ENCODE results near the gene MLST8. TPM values are rescaled to one million over a fixed set of nuclear protein-coding genes. Genes with fewer than 3 reads are reported as not detected.
A peak's percentile ranks its signal among the peaks of the same experiment; 100 is the strongest.

MLST8 gene
- total and polyA plus RNA-seq, 2 of the 8 experiments (the other 6 are each of a cell fraction or from before 2014, with no cell fraction given): 67.6 to 321 TPM

- Histone ChIP-seq H3K23me2 (ENCODE audit: low read depth, low read length) (peaks cover 9% of the 10 kb centered on the region), H3K4me1 (replicated peaks in 1 of 4; ENCODE audit: control insufficient read depth in 3 of 4, insufficient read depth in 4 of 4, low read length in 3 of 4) (peaks cover 0 to 17% (median 5%) of the 10 kb centered on the region in 4 experiments; a peak in 5 of 7 replicates), H3K14ac (ENCODE audit: insufficient read length) (no peak overlapping the region), H3K79me2 (ENCODE audit: control insufficient read depth in 1 of 2, insufficient read depth in 2 of 2, low read length in 2 of 2) (peaks cover 3 to 18% of the 10 kb centered on the region in 2 experiments; a peak in 3 of 4 replicates), H4K20me1 (replicated peaks in 1 of 2; ENCODE audit: control insufficient read depth in 1 of 2, insufficient read depth in 2 of 2, low read length in 2 of 2) (peaks cover 8 to 42% of the 10 kb centered on the region in 2 experiments), H2AK5ac (ENCODE audit: low read depth, low read length) (no peak overlapping the region), H2BK120ac (replicated peaks; ENCODE audit: low read depth, low read length) (no peak overlapping the region), H3K27me3 (replicated peaks in 1 of 4; ENCODE audit: control insufficient read depth in 3 of 4, extremely low read depth in 1 of 4, insufficient read depth in 3 of 4, low read length in 3 of 4) (no peaks in the 10 kb centered on the region), H2BK12ac (ENCODE audit: low read depth, low read length) (0 out of 2 replicates have a peak overlapping the region, but pooled peaks have one; percentile 17), H4K5ac (ENCODE audit: insufficient read length, low read depth, low read length) (no peak overlapping the region), H3K4ac (replicated peaks; ENCODE audit: insufficient read length, low read depth, low read length) (no peak overlapping the region), H2AFZ (ENCODE audit: low read length) (no peak overlapping the region), H3K4me2 (ENCODE audit: insufficient read depth in 1 of 2, low read depth in 2 of 2, low read length in 2 of 2) (no peak overlapping the region), H3K4me3 (ENCODE audit: extremely low read depth in 1 of 4, insufficient read depth in 2 of 4, low read depth in 3 of 4, low read length in 4 of 4) (no peak overlapping the region), H2BK15ac (ENCODE audit: low read length) (no peak overlapping the region), H3K36me3 (ENCODE audit: control insufficient read depth in 2 of 4, insufficient read depth in 4 of 4, low read length in 3 of 4) (peaks cover 8 to 40% (median 19%) of the 10 kb centered on the region in 4 experiments; a peak in 6 of 8 replicates), H2BK5ac (ENCODE audit: low read depth, low read length) (no peak overlapping the region), H3K79me1 (ENCODE audit: low read depth, low read length) (peaks cover 8% of the 10 kb centered on the region), H3K9me3 (ENCODE audit: insufficient read depth in 2 of 2, low read depth in 1 of 2, low read length in 1 of 2) (no peaks in the 10 kb centered on the region), H3K9ac (replicated peaks in 1 of 4; ENCODE audit: extremely low read depth in 1 of 4, low read depth in 3 of 4, low read length in 3 of 4) (peak overlapping the region in 1 of 4 experiments; percentile 27; a peak in 2 of 7 replicates), H2BK20ac (ENCODE audit: low read length) (no peak overlapping the region), H3K23ac (ENCODE audit: insufficient read length) (no peak overlapping the region), H3K56ac (replicated peaks; ENCODE audit: insufficient read length, low read depth, low read length) (no peak overlapping the region), H3K18ac (ENCODE audit: extremely low read depth, low read length) (no peak overlapping the region), H4K8ac (ENCODE audit: extremely low read depth, insufficient read depth, low read length) (peak overlapping the region; percentile 5; the same call in 1 of the 2 replicates), H4K91ac (replicated peaks; ENCODE audit: insufficient read length, low read length) (no peak overlapping the region), H3K27ac (ENCODE audit: low read depth, low read length) (no peak overlapping the region)
- FAIRE-seq: no peak
- POLR2A ChIA-PET (ENCODE audit: partially characterized antibody): interaction anchor here (0.8 to 15.1 kb wide), 20 partner anchors 8 to 220 kb away, joined by 3 to 156 read pairs (median 4); partner anchors contain the start of genes CASKIN1, DNASE1L2, E4F1 and TRAF7
- TF ChIP-seq TAF7 (optimal IDR thresholded peaks at IDR 0.05; ENCODE audit: borderline replicate concordance, low read depth, low read length) (no peak), SP1 (IDR thresholded peaks at IDR 0.05; ENCODE audit: low read depth, low read length) (no peak), POLR2AphosphoS5 (IDR thresholded peaks at IDR 0.05; ENCODE audit: low read depth, low read length) (peak; percentile 64; the same call in 1 of the 2 replicates)
- DNase-seq (ENCODE audit: low read depth in 1 of 2, low spot score in 2 of 2): no peak
- 88% methylated on average over 11 of the region's 11 CpGs; no CpG with 5 or more reads in 1 of the 2 experiments for WGBS, 2 experiments (ENCODE audit: extremely low coverage in 1 of 2, insufficient coverage in 1 of 2, insufficient read length in 1 of 2, insufficient replicate concordance in 2 of 2, low coverage in 1 of 2, low lambda C conversion rate in 2 of 2, missing lambda C conversion rate in 1 of 2)
- CTCF ChIA-PET (ENCODE audit: partially characterized antibody): interaction anchor here (0.6 to 3.2 kb wide), 3 partner anchors 17 to 625 kb away, joined by 3 to 20 read pairs (median 4); no protein-coding TSS in a partner anchor
Measured at GRCh38 chr16:2211923-2212347, 6.7 kb downstream of the MLST8 start.

Data from H1 (cell line).